DOHH2 (cell line): ENCODE measurements around the gene ATP11A.

ENCODE experiments used
- H3F3A ChIP-seq: fragments of 200-600 bp; sonication (generic), shearing (Covaris generic); 2 replicates; pipeline ENCODE4 v1.6.0; 2016; ENCODE audit warnings: antibody characterized with exemption, mild to moderate bottlenecking; ENCODE audit not compliant: control insufficient read depth, insufficient read depth
- H3K27ac ChIP-seq: fragments of 200-600 bp; sonication (generic); 2 replicates; pipeline ENCODE4 v1.5.1; 2014; ENCODE audit warnings: low read depth, mild to moderate bottlenecking, low read length, moderate library complexity
- H3K27me3 ChIP-seq: fragments of 200-600 bp; sonication (generic); 2 replicates; pipeline ENCODE4 v1.6.1; 2014; ENCODE audit warnings: mild to moderate bottlenecking, low read length, mixed read lengths; ENCODE audit not compliant: control insufficient read depth
- H3K36me3 ChIP-seq: fragments of 200-600 bp; sonication (generic); 2 replicates; pipeline ENCODE4 v1.6.1; 2014; ENCODE audit warnings: mild to moderate bottlenecking, low read length, moderate library complexity, mixed read lengths; ENCODE audit not compliant: control insufficient read depth
- H3K4me1 ChIP-seq: fragments of 200-600 bp; sonication (generic); 2 replicates; pipeline ENCODE4 v1.6.1; 2014; ENCODE audit warnings: mild to moderate bottlenecking, low read length, mixed read lengths; ENCODE audit not compliant: control insufficient read depth
- H3K4me2 ChIP-seq: fragments of 200-600 bp; sonication (generic); 2 replicates; pipeline ENCODE4 v1.6.0; 2014; ENCODE audit warnings: mild to moderate bottlenecking, low read length, moderate library complexity
- H3K4me3 ChIP-seq: fragments of 200-600 bp; sonication (generic); 2 replicates; pipeline ENCODE4 v1.5.1; 2014; ENCODE audit warnings: mild to moderate bottlenecking, low read length, mixed read lengths
- H3K79me2 ChIP-seq: fragments of 200-600 bp; sonication (generic); 2 replicates; pipeline ENCODE4 v1.6.1; 2014; ENCODE audit warnings: mild to moderate bottlenecking, low read length, mixed read lengths; ENCODE audit not compliant: control insufficient read depth
- H3K9me2 ChIP-seq: fragments of 200-600 bp; sonication (generic); replicated peaks from 2 replicates; pipeline ENCODE4 v1.6.1; 2014; ENCODE audit warnings: mild to moderate bottlenecking, low read length, mixed read lengths; ENCODE audit not compliant: control insufficient read depth
- H3K9me3 ChIP-seq: fragments of 200-600 bp; sonication (generic); 2 replicates; pipeline ENCODE4 v1.6.1; 2014; ENCODE audit warnings: antibody characterized with exemption, low read length, mixed read lengths; ENCODE audit not compliant: control insufficient read depth, insufficient read depth
- H4K20me1 ChIP-seq: fragments of 200-600 bp; sonication (generic); 2 replicates; pipeline ENCODE4 v1.6.0; 2014; ENCODE audit warnings: low read depth, mild to moderate bottlenecking, antibody characterized with exemption, low read length, moderate library complexity; ENCODE audit not compliant: control insufficient read depth, insufficient read depth
- EZH2phosphoT487 ChIP-seq: fragments of 200-600 bp; sonication (generic); IDR thresholded peaks from 2 replicates; pipeline ENCODE4 v1.6.1; 2017; ENCODE audit warnings: borderline replicate concordance, mild to moderate bottlenecking, antibody characterized with exemption, low read length, moderate library complexity, mixed read lengths
- TF ChIP-seq, protein P1 (sequence below): fragments of 200-600 bp; sonication (generic); IDR thresholded peaks from one replicate; pipeline ENCODE4 v1.5.1; 2014; ENCODE audit warnings: antibody characterized with exemption, mild to moderate bottlenecking, low read depth, low read length; ENCODE audit not compliant: poor library complexity, severe bottlenecking

The ATP11A gene

DNA sequence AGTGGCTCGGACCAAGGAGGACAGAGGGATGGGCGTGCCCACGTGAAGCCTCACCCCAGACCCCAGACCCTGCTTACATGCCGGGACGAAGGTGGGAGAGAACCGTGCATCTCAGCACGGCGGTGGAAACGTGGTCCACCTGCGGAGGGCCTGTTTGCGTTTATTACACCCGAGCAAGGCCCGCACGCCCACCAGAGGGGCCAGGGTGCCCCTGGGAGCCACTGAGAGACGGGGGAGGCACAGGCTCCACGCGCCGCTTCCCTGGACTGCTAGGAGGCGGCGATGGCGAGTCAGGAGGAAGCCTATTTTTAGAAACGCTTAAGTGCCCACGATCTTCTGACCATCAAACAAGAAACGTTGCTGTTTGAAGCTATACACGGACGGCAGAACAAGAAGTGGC is 80.7 kb downstream of the ATP11A start:
- Histone ChIP-seq H3K36me3 (no peaks in the 10 kb centered on the region), H3K4me3 (no peak overlapping the region), H3K27ac (no peak overlapping the region), H3F3A (no peaks in the 10 kb centered on the region), H4K20me1 (0 out of 2 replicates have a peak, but pooled peaks cover 3% of the 10 kb centered on the region), H3K79me2 (peaks cover 7% of the 10 kb centered on the region; the same call in 1 of the 2 replicates), H3K9me3 (no peaks in the 10 kb centered on the region), H3K4me2 (no peak overlapping the region), H3K27me3 (no peaks in the 10 kb centered on the region), H3K4me1 (peaks cover 7% of the 10 kb centered on the region), H3K9me2 (no peaks in the 10 kb centered on the region)
- TF ChIP-seq, protein P1, sequence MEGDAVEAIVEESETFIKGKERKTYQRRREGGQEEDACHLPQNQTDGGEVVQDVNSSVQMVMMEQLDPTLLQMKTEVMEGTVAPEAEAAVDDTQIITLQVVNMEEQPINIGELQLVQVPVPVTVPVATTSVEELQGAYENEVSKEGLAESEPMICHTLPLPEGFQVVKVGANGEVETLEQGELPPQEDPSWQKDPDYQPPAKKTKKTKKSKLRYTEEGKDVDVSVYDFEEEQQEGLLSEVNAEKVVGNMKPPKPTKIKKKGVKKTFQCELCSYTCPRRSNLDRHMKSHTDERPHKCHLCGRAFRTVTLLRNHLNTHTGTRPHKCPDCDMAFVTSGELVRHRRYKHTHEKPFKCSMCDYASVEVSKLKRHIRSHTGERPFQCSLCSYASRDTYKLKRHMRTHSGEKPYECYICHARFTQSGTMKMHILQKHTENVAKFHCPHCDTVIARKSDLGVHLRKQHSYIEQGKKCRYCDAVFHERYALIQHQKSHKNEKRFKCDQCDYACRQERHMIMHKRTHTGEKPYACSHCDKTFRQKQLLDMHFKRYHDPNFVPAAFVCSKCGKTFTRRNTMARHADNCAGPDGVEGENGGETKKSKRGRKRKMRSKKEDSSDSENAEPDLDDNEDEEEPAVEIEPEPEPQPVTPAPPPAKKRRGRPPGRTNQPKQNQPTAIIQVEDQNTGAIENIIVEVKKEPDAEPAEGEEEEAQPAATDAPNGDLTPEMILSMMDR = no peak
- TF ChIP-seq EZH2phosphoT487 = no peak

DNA sequence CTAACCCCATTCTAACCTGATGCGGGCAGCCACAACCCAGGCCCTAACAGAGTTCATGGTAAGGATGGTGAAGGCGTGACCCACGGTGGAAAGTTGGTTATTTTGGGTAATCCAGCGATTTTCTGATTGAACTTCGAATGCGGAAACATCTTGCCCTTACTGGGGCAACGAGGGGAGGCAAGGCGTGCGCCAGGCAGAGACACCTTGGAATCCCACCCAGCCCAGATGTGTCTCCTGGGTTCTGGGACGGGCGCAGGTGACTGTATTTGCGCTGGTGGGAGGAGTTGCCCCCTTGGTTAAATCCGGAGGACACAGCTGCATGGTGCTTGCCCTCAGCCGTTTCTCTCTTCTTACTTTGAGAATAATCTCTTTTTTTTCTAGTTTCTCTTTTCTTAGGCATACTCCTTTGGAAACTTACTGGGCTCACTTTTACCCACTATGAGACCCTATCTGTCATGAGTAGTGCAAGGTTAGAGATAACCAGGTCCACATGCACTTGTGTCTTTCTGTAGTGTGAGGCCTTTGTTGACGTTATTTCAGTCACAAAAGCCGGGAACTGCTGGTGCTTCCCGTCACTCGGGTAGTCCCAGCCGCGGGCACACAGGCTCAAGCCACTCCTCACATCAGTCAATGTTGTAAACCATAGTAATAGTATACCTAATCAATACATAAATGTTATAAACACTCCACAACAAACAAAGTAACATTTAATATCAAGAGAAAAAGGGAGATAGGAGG is 81.5 kb downstream of the ATP11A start:
- Histone ChIP-seq H4K20me1 (0 out of 2 replicates have a peak, but pooled peaks cover 2% of the 10 kb centered on the region), H3K4me2 (no peak overlapping the region), H3K4me1 (peaks cover 7% of the 10 kb centered on the region), H3K27me3 (no peaks in the 10 kb centered on the region), H3K9me2 (no peaks in the 10 kb centered on the region), H3K36me3 (no peaks in the 10 kb centered on the region), H3K4me3 (no peak overlapping the region), H3K79me2 (peaks cover 7% of the 10 kb centered on the region; the same call in 1 of the 2 replicates), H3F3A (no peaks in the 10 kb centered on the region), H3K27ac (no peak overlapping the region), H3K9me3 (no peaks in the 10 kb centered on the region)
- TF ChIP-seq EZH2phosphoT487 = no peak
- TF ChIP-seq, protein P1 = no peak

DNA sequence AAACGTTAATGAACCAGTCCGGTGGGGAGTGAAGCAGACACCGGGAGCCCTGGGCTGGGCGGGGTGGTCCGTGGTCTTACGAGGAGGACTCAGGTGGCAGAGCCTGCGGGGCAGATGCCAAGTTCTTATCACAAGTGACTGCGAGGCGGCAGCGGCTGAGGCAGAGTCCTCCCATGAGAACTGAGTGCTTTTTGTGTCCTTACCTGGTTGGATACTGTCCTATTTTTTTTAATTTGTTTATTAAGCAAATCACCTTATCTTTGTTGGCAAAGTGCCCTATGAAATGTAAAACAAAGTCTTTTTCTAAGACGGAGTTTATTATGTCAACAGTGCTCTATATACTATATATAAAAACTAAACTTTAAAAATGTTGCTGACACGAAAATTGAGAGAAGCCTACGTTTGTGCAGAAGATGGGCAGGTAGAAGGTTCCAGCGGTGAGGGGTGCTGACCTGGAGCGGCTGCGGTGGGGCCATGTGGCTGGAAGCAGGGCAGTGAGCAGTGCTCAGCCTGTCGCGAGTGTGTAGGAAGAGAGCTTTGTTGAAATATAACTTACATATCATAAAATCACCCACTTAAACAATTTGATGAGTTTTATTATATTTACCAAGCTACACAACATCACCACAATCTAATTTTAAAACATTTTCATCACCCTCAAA is 82.2 kb downstream of the ATP11A start:
- Histone ChIP-seq H3K79me2 (peaks cover 9% of the 10 kb centered on the region; the same call in 1 of the 2 replicates), H3F3A (no peaks in the 10 kb centered on the region), H4K20me1 (no peaks in the 10 kb centered on the region), H3K36me3 (no peaks in the 10 kb centered on the region), H3K4me3 (no peak overlapping the region), H3K27me3 (no peaks in the 10 kb centered on the region), H3K4me2 (no peak overlapping the region), H3K9me3 (no peaks in the 10 kb centered on the region), H3K4me1 (peaks cover 7% of the 10 kb centered on the region), H3K27ac (no peak overlapping the region), H3K9me2 (no peaks in the 10 kb centered on the region)
- TF ChIP-seq, protein P1 = no peak
- no peak for TF ChIP-seq EZH2phosphoT487
